Stomach (tissue), 4 donors: ENCODE measurements around the gene PDE4D.

Experiments used
- CTCF ChIP-seq, 7 experiments: fragments of 450-650 bp in 4 of 7; fragments of 200-600 bp in 3 of 7; sonication (generic) in 3 of 7; IDR thresholded peaks; one replicate each; pipeline ENCODE4 v1.5.1; 2016 to 2019; ENCODE audit warnings: antibody characterized with exemption in 7 of 7, control low read depth in 2 of 7, mild to moderate bottlenecking in 1 of 7
- EP300 ChIP-seq: sonication (generic); formaldehyde crosslinking; IDR thresholded peaks from one replicate; pipeline ENCODE4 v1.6.1; 2017; ENCODE audit warnings: antibody characterized with exemption
- POLR2A ChIP-seq, 4 donors: fragments of 450-650 bp; IDR thresholded peaks; one replicate each; pipeline ENCODE4 v1.6.1; 2016; ENCODE audit warnings: antibody characterized with exemption in 4 of 4, control low read depth in 2 of 4, mild to moderate bottlenecking in 1 of 4, moderate library complexity in 1 of 4

- TF ChIP-seq POLR2A (IDR thresholded peaks at IDR 0.05) (no peak), CTCF (IDR thresholded peaks at IDR 0.05) (no peak), EP300 (no peak)
Measured at GRCh38 chr5:59674763-59675162, 218.8 kb downstream of the PDE4D start.
